HG03378 (cell line): ENCODE results near the gene PRDM16.

Source experiments
- ATAC-seq: cut with Tn5 transposase; IDR thresholded peaks from one replicate; pipeline ENCODE4 v1.9.1; 2021; ENCODE audit warnings: mild to moderate bottlenecking, moderate library complexity; ENCODE audit not compliant: unreplicated experiment

The PRDM16 gene

GRCh38 chr1:3453891-3454810 is 385.1 kb downstream of the PRDM16 start, which contains the start of gene ARHGEF16:
ARHGEF16 (plus strand) TSS chr1:3454665; CDS start chr1:3463085, 8,420 bp downstream.
- ATAC-seq, result no peak

DNA sequence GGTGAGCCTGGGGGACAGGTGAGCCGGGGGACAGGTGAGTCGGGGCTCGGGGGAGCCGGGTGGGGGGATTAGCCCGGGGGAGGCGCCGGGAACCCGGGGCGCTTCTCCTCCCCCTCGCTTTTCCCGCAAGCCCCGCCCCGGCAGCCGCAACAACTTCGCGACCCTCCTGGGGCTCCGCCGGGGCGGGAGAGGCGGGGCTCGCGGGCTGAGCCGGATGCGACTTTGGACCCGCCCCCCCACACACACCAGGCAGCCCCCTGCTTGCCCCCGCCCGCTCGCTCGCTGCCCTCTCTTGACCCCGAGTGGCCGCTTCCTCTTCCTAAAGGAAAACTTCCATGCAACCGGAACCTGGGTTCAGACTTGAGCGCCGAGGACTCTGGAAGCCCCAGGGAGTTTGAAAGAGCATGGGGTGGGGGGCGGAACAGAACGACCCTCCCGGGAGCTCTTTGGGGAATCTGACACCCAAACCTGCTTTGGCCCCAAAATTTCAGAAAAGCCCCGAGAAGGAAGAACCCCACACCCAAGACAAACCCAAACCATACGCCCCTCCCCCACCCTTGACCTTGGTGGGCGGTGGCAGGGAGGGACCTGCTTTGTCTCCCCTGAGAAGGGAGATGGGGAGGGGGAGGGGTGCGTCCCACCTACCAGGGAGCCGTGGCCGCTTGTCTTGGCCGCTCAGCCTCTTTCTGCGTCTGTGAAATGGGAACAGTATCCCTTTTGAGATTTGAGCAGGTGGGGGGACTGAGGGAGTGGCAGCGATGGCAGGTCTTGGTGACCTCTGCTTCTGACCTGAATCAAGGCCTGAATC is 386.0 kb downstream of the PRDM16 start:
- ATAC-seq, result no peak

GRCh38 chr1:3455670-3456448 is 386.9 kb downstream of the PRDM16 start:
- ATAC-seq, result no peak

DNA sequence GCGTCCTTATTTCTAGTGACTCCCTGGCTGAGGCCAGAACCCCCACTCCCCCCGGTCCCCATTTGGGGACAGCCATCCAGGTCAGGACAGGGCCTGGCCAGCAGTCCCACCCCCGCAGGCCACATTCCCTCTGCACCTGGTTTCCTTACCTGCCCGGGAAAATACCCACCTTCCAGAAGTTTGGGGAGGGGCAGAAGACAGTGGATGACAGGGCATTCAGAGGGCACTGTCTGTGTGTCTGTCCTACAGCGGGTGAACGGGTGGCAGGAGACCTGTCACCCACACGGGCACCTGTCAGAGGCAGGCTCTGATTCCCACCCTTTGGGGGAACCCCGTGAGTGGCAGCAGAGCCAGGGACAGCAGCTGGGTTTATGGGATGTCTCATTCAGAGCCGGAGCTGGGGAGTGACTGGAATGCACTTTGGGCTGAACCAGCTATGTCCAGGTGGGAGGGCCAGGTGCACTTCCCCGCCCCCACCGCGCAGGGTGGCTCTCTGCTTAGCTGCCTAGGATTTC is 387.5 kb downstream of the PRDM16 start:
- ATAC-seq, result no peak

DNA sequence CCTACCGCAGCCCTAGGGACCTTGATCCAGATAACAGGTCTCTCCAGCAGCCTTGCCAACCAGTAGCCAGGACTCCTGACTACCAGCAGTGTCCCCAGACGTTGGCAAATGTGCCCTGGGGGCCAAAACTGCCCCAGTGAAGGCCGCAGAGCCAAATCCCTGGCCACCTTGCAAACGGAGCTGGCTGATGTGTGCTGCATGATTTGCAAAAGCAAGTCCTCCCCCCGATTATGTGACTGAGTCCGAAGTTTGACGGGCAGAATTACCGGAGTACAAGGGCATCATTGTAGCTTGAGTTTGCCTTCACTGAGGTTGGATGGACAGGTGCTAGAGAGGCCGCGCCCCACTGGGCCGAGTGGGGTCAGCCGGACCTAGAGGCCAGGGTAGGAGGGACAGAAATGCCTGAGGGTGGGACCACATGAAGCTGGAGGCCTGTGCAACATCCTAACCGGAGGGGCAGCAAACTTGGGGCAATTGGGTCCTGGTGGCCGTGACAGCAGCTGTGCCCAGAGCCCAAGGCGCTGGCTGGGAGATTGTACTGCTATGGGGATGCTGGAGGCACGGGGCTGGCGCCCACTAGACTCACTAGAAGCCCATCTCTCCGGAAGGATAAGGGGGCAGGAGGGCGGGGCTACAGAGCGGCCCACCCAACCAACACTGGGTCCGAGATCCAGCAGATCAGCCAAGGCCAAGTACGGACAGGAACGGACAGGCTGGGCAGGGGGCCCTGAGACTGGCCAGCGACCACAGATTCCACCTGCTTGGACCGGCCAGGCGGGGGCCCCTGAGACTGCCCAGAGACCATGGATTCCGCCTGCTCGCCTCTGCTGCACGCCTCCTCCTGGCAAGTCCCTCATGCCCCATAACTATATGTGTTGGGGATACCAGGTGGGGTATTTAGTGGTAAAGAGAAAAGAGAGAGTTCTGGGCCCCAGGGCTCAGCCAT is 388.2 kb downstream of the PRDM16 start:
- no peak for ATAC-seq

DNA sequence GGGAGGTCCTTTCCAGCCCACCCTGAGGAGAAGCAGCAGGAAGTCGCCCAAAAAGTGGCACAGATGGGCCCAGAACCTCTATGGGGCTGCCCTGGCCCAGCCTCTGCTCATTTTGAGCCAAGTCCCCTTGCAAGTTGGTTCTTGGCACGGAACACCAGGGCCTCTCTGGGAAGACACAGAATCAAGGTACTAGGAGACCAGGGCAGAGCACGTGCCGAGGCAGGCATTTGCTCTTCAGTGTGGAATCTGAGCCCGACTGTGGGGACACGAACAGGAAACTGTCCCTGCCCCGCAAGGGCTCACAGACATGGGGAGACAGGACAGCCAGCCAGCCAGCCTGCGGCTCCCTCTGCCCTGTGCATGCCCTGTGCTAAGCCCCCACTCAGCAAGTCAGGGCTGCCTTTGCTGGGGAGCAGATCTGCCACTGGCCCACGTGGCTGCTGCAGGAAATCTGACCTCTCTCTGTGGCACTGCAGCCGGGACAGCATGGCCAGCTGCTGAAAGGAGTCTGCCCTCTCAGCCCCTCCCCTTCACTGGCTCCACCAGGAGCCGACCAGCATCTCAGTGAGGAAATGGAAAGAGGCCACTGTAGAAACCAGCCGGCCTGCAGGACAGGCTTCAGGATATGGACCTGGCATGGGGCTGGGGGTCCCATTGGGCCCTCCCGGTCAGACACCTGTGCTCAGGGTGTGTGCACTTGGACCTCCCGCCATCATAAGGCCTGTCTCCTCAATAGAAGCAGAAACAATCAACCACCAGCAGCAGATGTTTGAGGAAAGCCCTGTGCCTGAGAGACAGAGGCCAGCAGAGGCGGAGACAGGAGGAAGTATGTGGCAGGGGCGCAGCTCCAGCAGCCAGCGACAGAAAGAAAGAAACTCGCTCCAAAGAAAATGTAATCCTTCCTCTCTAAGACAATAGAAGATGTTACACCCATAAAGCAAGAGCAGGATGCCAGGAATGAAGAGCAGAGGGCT is 389.2 kb downstream of the PRDM16 start:
- no peak for ATAC-seq

DNA sequence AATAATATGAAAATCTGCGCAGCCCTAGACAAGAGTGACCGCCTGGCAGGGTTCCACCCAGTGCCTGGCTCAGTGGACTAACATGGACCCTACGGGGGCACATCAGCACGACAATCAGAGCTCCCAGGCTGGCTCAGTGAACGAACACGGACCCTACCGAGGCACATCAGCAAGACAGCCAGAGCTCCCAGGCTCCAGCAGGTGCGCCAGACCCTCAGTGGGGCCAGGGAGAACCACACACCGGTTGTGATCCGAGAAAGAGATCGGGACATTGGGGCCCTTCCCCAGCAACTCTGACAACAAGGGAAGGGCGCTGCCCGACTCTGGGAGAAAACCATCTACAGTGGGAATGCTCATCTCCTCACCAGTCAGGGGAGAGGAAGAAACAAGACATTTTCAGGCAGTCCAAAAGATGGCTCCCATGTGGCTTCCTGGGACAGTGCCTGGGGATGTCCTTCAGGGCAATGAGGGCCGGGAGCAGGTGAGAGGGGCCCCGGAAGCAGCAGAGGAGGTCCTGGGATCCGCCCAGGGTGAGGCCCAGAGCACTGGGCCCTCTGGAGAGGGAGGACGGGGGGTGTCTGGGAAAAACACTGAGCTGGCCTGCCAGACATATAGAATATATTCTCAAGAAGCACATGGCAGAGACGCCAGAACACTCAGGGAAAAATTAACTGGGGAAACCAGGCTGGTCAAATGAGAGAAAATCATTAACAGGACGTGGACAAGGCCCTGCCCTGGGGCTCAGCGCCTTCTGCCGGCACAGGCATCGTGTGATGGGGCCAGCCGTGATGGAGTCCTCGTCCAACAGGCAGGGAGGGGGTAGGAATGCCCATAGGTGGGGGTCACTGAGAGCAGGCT is 390.3 kb downstream of the PRDM16 start:
- ATAC-seq, result no peak

GRCh38 chr1:3459940-3460671 is 391.1 kb downstream of the PRDM16 start:
- no peak for ATAC-seq

GRCh38 chr1:3460672-3461131 is 391.7 kb downstream of the PRDM16 start:
- ATAC-seq, result no peak

DNA sequence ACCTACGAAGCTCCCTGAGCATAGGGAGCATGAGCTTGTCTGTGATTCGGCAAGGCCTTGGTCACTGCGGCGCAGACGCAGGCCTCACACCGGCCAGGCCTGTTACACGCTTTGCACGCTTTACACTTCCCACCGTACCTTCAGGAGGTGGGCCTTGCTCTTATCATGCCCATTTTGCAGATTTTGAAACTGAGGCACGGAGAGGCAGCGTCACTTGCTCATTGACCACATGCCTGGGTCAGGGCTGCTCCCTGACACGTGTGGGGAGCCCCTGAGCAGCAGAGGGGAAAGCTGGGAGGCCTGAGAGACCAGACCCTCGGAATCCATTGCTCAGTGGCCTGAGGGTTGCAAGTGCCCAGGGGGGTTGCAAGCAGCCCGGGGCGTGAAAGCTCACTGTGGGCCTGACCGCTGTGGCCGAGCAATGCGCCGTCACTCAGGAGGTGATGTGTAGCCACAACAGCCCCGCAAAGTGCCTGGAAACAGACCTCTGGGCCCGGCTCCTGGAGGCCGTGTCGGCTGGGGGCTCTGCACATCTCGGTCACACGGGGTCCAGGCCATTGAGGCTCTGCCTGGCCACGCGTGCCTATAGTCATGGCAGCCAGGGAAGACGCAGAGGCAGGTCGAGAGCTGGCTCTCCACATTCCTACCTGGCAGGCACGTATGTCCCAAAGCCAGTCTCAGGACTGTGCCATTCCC is 392.4 kb downstream of the PRDM16 start:
- ATAC-seq, result no peak

DNA sequence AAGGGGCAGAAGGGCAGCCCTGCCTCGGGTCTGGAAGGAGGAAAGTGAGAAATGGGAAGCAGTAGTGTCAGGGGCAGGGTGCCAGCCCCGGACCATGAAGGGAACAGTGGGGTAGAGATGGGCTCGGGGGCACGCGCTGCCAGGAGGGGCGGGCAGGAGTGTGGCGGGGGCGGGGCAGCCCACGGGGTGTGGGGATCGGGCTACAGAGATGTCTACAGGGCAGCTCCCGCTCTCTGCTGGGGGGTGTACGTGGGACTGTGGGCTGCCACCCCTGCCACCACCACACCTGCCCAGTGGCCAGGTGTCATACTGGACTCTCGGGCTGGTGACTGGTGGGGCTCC is 392.9 kb downstream of the PRDM16 start:
- no peak for ATAC-seq

DNA sequence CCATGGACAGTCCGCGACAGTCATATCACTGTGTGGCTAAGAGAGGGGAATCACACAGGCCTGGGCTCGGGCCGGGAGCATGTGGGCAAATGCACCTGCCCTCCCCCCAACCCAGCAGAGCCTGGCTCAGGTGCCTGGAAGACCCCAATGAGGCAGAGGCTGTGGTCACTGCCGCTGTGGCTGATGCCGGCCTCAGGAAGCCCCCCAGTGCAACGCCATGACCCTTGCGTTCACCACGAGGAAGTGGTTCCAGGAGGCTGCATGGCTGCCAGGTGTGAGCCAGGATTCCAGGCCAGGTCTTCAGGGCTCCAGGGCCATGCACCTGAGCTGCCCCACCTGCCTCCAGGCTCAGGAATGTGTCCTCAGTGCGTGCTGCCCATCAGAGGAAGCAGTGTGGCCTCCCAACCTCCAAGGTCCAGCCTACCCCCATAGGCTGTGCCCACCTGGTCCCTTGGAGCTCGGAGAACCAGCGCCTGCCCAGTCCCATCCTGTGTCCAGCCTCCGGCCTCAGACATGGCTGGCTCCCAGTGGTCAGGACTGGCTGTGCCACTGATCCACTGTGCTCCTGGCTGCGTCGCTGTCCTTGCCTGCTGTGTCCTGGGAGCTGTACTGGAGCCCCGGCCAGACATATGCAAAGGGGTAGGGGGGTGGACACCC is 393.5 kb downstream of the PRDM16 start:
- ATAC-seq, result no peak

- ATAC-seq, result no peak
Observed at GRCh38 chr1:3463013-3463385, 394.0 kb downstream of the PRDM16 start.

GRCh38 chr1:3463408-3463863 is 394.4 kb downstream of the PRDM16 start:
- no peak for ATAC-seq

DNA sequence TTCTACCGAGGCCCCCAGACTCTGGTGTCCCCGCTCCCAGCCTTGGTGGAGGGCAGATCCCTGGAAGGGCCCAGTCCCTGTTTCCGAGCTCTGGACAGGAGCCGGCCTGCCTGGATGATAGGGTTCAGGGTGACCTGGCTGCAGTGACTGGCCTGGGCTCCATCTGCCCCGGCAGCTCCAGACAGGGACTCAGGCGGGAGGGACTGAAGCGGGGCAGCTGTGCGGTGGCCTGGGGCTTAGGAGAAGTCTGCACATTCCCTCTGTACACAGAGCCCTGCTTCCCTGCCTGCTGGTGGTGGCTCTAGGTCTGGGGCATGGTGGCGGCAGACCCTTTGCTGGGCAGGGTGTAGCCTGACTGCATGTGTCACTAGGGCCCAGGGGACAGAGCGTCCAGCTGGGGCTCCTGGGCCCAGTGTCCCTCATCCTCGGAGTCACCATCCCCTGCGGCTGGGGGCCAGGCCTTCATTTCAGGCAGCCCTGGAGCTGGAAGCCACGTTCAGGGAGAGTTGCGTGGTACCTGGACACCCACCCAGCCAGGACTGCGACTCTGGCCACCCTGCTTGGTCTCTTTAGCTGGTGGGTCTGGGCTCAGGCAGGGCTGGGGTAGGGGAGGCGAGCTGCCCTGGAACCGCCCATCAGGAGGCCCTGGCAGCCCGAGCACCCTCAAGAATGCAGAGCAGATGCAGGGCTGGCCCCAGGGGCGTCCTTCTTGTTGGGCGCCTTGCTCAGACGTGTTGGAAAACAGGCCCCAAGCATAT is 395.1 kb downstream of the PRDM16 start:
- ATAC-seq, result no peak
